Measurements from ENCODE around the gene ZBTB1.

Gene ZBTB1

GRCh38 chr14:64465191-64465822, 39.3 kb upstream of the ZBTB1 start, which contains the start of gene AKAP5:
TSS of gene AKAP5 (plus strand) at chr14:64465499. CDS start at chr14:64468395, 2,896 bp downstream.
- DNase-seq (ENCODE audit: low read depth) = peak; percentile 31
- TF ChIP-seq CTCF (IDR thresholded peaks at IDR 0.05; ENCODE audit: insufficient read depth, low read depth, low read length, missing control alignments) = no peak
- peak within 1 kb of the TSS; percentile 53 for H3K4me3 ChIP-seq (ENCODE audit: low read length)

- peak overlapping the region; percentile 53 for H3K4me3 ChIP-seq (ENCODE audit: low read length)
- DNase-seq (ENCODE audit: low read depth) = peak; percentile 27
- no peak for TF ChIP-seq CTCF (IDR thresholded peaks at IDR 0.05; ENCODE audit: insufficient read depth, low read depth, low read length, missing control alignments)
Observed at GRCh38 chr14:64465831-64466554, 38.6 kb upstream of the ZBTB1 start.

- no peak overlapping the region for H3K4me3 ChIP-seq (ENCODE audit: low read length)
- DNase-seq (ENCODE audit: low read depth) = no peak
- no peak for TF ChIP-seq CTCF (IDR thresholded peaks at IDR 0.05; ENCODE audit: insufficient read depth, low read depth, low read length, missing control alignments)
Observed at GRCh38 chr14:64467101-64467500, 37.5 kb upstream of the ZBTB1 start.

- DNase-seq (ENCODE audit: low read depth) = no peak
- no peak for TF ChIP-seq CTCF (IDR thresholded peaks at IDR 0.05; ENCODE audit: insufficient read depth, low read depth, low read length, missing control alignments)
Observed at GRCh38 chr14:64467566-64467965, 37.0 kb upstream of the ZBTB1 start.

GRCh38 chr14:64468451-64468850, 36.1 kb upstream of the ZBTB1 start:
- no peak for TF ChIP-seq CTCF (IDR thresholded peaks at IDR 0.05; ENCODE audit: insufficient read depth, low read depth, low read length, missing control alignments)
- no peak for DNase-seq (ENCODE audit: low read depth)
- no peak overlapping the region for H3K4me3 ChIP-seq (ENCODE audit: low read length)

More at GRCh38 chr14:64467566-64467965, 37.0 kb upstream of the ZBTB1 start:
- H3K4me3 ChIP-seq (ENCODE audit: low read length) = no peak overlapping the region

GRCh38 chr14:64474041-64474440, 30.5 kb upstream of the ZBTB1 start:
- no peak for TF ChIP-seq CTCF (IDR thresholded peaks at IDR 0.05; ENCODE audit: insufficient read depth, low read depth, low read length, missing control alignments)
- DNase-seq (ENCODE audit: low read depth) = no peak

More at GRCh38 chr14:64474041-64474440, 30.5 kb upstream of the ZBTB1 start:
- no peak overlapping the region for H3K4me3 ChIP-seq (ENCODE audit: low read length)
